OCI-LY7 (cell line): ENCODE results near the gene PSG2. TPM values are rescaled to one million over a fixed set of nuclear protein-coding genes. Genes with fewer than 3 reads are reported as not detected.
"Not testable (repeated sequence)": the region's sequence is repeated elsewhere in the genome, so short reads cannot be mapped to it uniquely, and the experiment has no call there.

Source experiments
- BruUV-seq: library from RNA; stranded (reverse); fragments of 400-500 nt; replicated peaks from 2 replicates; lab custom pipeline; 2021; lab: Mats Ljungman, UMichigan
- CTCF ChIA-PET: fragments of 300-600 bp; sonication (Branson Sonifier 250); formaldehyde crosslinking; loops from one replicate; lab custom pipeline; 2022; ENCODE audit warnings: antibody characterized with exemption; ENCODE audit not compliant: unreplicated experiment; lab: Charles Lee
- POLR2A ChIA-PET: fragments of 300-600 bp; sonication (Branson Sonifier 250); formaldehyde crosslinking; loops from one replicate; lab custom pipeline; 2022; ENCODE audit warnings: antibody characterized with exemption; lab: Charles Lee
- DNase-seq: peaks from one replicate; pipeline ENCODE4 v3.0.0-alpha.2; 2015; ENCODE audit warnings: low spot score
- H2AFZ ChIP-seq: fragments of 200-600 bp; sonication (generic), shearing (Covaris generic); 2 replicates; pipeline ENCODE4 v1.6.1; 2014; ENCODE audit warnings: mild to moderate bottlenecking, antibody characterized with exemption, low read length, moderate library complexity
- H3K27ac ChIP-seq: fragments of 200-600 bp; sonication (generic); 2 replicates; pipeline ENCODE4 v1.5.1; 2014; ENCODE audit warnings: mixed run types, low read depth, mild to moderate bottlenecking, moderate library complexity, low read length, inconsistent platforms; ENCODE audit not compliant: poor library complexity, severe bottlenecking
- H3K36me3 ChIP-seq: fragments of 200-600 bp; sonication (generic); 2 replicates; pipeline ENCODE4 v1.6.1; 2014; ENCODE audit warnings: mild to moderate bottlenecking, antibody characterized with exemption, low read length, moderate library complexity, mixed read lengths; ENCODE audit not compliant: insufficient read depth
- H3K4me1 ChIP-seq: fragments of 200-600 bp; sonication (generic); 2 replicates; pipeline ENCODE4 v1.5.1; 2014; ENCODE audit warnings: mild to moderate bottlenecking, low read length; ENCODE audit not compliant: insufficient read depth, poor library complexity, severe bottlenecking
- H3K4me2 ChIP-seq: fragments of 200-600 bp; sonication (generic); 2 replicates; pipeline ENCODE4 v1.6.1; 2014; ENCODE audit warnings: mild to moderate bottlenecking, low read length
- H3K4me3 ChIP-seq: fragments of 200-600 bp; sonication (generic); 2 replicates; pipeline ENCODE4 v1.5.1; 2014; ENCODE audit warnings: mild to moderate bottlenecking, low read depth, low read length; ENCODE audit not compliant: poor library complexity, severe bottlenecking
- H3K79me2 ChIP-seq: fragments of 200-600 bp; sonication (generic); 2 replicates; pipeline ENCODE4 v1.6.1; 2016; ENCODE audit warnings: low read depth, mild to moderate bottlenecking, low read length, moderate library complexity, mixed read lengths; ENCODE audit not compliant: insufficient read depth
- H3K9me2 ChIP-seq: fragments of 200-600 bp; sonication (generic); 2 replicates; pipeline ENCODE4 v1.6.1; 2016; ENCODE audit warnings: mild to moderate bottlenecking, low read length, mixed read lengths; ENCODE audit not compliant: insufficient read depth
- H3K9me3 ChIP-seq: fragments of 200-600 bp; sonication (generic); 2 replicates; pipeline ENCODE4 v1.6.1; 2014; ENCODE audit warnings: mild to moderate bottlenecking, mixed run types, low read length, mixed read lengths
- H4K20me1 ChIP-seq: fragments of 200-600 bp; sonication (generic); 2 replicates; pipeline ENCODE4 v1.6.1; 2014; ENCODE audit warnings: mild to moderate bottlenecking, antibody characterized with exemption, low read length, moderate library complexity, mixed read lengths; ENCODE audit not compliant: insufficient read depth
- CTCF ChIP-seq: fragments of 200-600 bp; sonication (generic); conservative IDR thresholded peaks from 2 replicates; pipeline ENCODE4 v1.5.1; 2014; ENCODE audit warnings: mild to moderate bottlenecking, antibody characterized with exemption, low read length, moderate library complexity, mixed read lengths
- EZH2phosphoT487 ChIP-seq: fragments of 200-600 bp; sonication (generic); IDR thresholded peaks from 2 replicates; pipeline ENCODE4 v1.6.1; 2018; ENCODE audit warnings: low read depth, borderline replicate concordance, mild to moderate bottlenecking, mixed run types, antibody characterized with exemption, low read length, moderate library complexity, mixed read lengths
- intact Hi-C: fragments of 100-400 bp; cut with micrococcal nuclease; formaldehyde crosslinking; loops from one replicate; pipeline ENCODE4 v1.10.0; 2022; ENCODE audit not compliant: unreplicated experiment
- total RNA-seq, 2 experiments: library from RNA; depleted of rRNA in 1 of 2; stranded (reverse); fragments of >200 nt in 1 of 2; shearing (Covaris generic) in 1 of 2; gene quantifications; 2 replicates each; pipeline ENCODE4 v1.2.3, GENCODE V29; 2014 to 2022

Gene PSG2
- total RNA-seq, 2 experiments from 2014 or later = not detected

- H3K9me3 ChIP-seq = no peaks in the 10 kb centered on the region
- intact Hi-C loops = no loop called here
- no peaks in the 10 kb centered on the region for H3K9me2 ChIP-seq
- no peak overlapping the region for H3K27ac ChIP-seq
- H2AFZ ChIP-seq = no peak overlapping the region
- no peaks in the 10 kb centered on the region for H3K79me2 ChIP-seq
- no peak for TF ChIP-seq CTCF
- TF ChIP-seq EZH2phosphoT487 = no peak
- no peaks in the 10 kb centered on the region for H4K20me1 ChIP-seq
- no peaks in the 10 kb centered on the region for H3K4me1 ChIP-seq
- CTCF ChIA-PET = no interaction called here
- POLR2A ChIA-PET = no interaction called here
- no peak for DNase-seq
- no peak overlapping the region for H3K4me3 ChIP-seq
- BruUV-seq = no TSS peak
- H3K36me3 ChIP-seq = no peaks in the 10 kb centered on the region
- H3K4me2 ChIP-seq = no peak overlapping the region
Measured at GRCh38 chr19:43078311-43078710, 4.2 kb downstream of the PSG2 start.

GRCh38 chr19:43077881-43078280 lies 4.6 kb downstream of the PSG2 start:
- H2AFZ ChIP-seq, H3K36me3 ChIP-seq, BruUV-seq, POLR2A ChIA-PET, DNase-seq, intact Hi-C loops, H3K9me3 ChIP-seq, H3K79me2 ChIP-seq, H4K20me1 ChIP-seq, H3K27ac ChIP-seq, H3K4me1 ChIP-seq, CTCF ChIA-PET, H3K4me2 ChIP-seq, H3K9me2 ChIP-seq, H3K4me3 ChIP-seq: not testable (repeated sequence)

- H3K79me2 ChIP-seq, H3K4me2 ChIP-seq, CTCF ChIA-PET, H3K36me3 ChIP-seq, POLR2A ChIA-PET, BruUV-seq, DNase-seq, H3K4me1 ChIP-seq, H3K27ac ChIP-seq, H3K4me3 ChIP-seq, H3K9me3 ChIP-seq, H3K9me2 ChIP-seq, intact Hi-C loops, H2AFZ ChIP-seq, H4K20me1 ChIP-seq: not testable (repeated sequence)
Measured at GRCh38 chr19:43062418-43062817, 20.1 kb downstream of the PSG2 start.

- intact Hi-C loops, H3K79me2 ChIP-seq, DNase-seq, H3K9me2 ChIP-seq, H3K4me2 ChIP-seq, H3K27ac ChIP-seq, H2AFZ ChIP-seq, H4K20me1 ChIP-seq, H3K4me3 ChIP-seq, BruUV-seq, POLR2A ChIA-PET, CTCF ChIA-PET, H3K36me3 ChIP-seq, H3K4me1 ChIP-seq, H3K9me3 ChIP-seq: not testable (repeated sequence)
Measured at GRCh38 chr19:43061326-43061725, 21.2 kb downstream of the PSG2 start.

GRCh38 chr19:43060254-43060653 lies 22.2 kb downstream of the PSG2 start:
- H3K36me3 ChIP-seq, H2AFZ ChIP-seq, H3K9me3 ChIP-seq, H3K9me2 ChIP-seq, intact Hi-C loops, H3K4me2 ChIP-seq, H4K20me1 ChIP-seq, BruUV-seq, DNase-seq, H3K79me2 ChIP-seq, H3K4me1 ChIP-seq, CTCF ChIA-PET, H3K27ac ChIP-seq, H3K4me3 ChIP-seq, POLR2A ChIA-PET: not testable (repeated sequence)

- BruUV-seq, POLR2A ChIA-PET, H4K20me1 ChIP-seq, H3K9me3 ChIP-seq, H3K4me3 ChIP-seq, H3K79me2 ChIP-seq, H3K36me3 ChIP-seq, H3K9me2 ChIP-seq, CTCF ChIA-PET, DNase-seq, H3K4me2 ChIP-seq, H2AFZ ChIP-seq, intact Hi-C loops, H3K4me1 ChIP-seq, H3K27ac ChIP-seq: not testable (repeated sequence)
Measured at GRCh38 chr19:43059482-43059881, 23.0 kb downstream of the PSG2 start.
